ENCODE results near the gene SAMD3.
"Not testable (repeated sequence)": the region's sequence is repeated elsewhere in the genome, so short reads cannot be mapped to it uniquely, and the experiment has no call there.

SAMD3 gene

GRCh38 chr6:130173377-130174004 is 49.3 kb downstream of the SAMD3 start:
- DNase-seq, result not testable (repeated sequence)

- not testable (repeated sequence) for DNase-seq
Observed at GRCh38 chr6:130170160-130170559, 52.6 kb downstream of the SAMD3 start.

- DNase-seq, result no peak
Observed at GRCh38 chr6:130167655-130168054, 55.1 kb downstream of the SAMD3 start.

GRCh38 chr6:130164251-130164650 is 58.5 kb downstream of the SAMD3 start:
- DNase-seq, result no peak

GRCh38 chr6:130163266-130163665 is 59.5 kb downstream of the SAMD3 start:
- DNase-seq, result no peak

DNA sequence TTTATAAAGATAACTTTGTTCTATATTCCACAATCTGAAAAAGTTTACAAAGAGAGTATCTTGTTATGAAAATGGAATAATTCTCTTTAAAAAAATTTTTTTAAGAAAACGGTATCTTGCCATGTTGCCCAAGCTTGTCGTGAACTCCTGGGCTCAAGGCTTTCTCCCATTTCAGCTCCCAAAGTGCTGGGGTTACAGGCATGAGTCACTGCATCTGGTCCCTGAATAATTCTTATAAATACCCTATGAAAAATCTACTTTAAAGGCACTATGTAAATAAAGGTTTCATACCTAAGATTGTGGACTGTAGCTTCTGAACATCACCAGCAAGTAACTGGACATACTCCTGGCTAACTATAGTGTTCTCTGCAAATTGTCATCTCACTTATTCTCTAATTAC is 60.3 kb downstream of the SAMD3 start:
- no peak for DNase-seq

- no peak for DNase-seq
Observed at GRCh38 chr6:130161683-130162404, 60.9 kb downstream of the SAMD3 start.

DNA sequence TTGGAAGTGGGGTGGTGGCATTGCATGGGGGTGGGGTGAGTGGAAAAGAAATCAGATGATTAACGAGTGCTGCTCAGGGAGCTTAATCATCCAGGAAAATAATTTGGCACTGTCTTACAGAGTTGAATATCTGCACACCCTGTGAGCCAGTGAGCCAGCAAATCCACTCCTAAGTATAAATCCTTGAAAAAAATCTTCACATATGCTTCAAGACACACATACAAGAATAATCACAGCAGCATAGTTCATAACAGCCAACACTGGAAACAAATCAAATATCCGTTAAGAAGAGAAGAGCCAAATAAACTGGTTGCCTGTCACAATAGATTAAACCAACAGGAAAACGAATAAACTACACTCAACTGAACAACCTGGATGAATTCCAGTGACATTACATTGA is 62.8 kb downstream of the SAMD3 start:
- no peak for DNase-seq

DNA sequence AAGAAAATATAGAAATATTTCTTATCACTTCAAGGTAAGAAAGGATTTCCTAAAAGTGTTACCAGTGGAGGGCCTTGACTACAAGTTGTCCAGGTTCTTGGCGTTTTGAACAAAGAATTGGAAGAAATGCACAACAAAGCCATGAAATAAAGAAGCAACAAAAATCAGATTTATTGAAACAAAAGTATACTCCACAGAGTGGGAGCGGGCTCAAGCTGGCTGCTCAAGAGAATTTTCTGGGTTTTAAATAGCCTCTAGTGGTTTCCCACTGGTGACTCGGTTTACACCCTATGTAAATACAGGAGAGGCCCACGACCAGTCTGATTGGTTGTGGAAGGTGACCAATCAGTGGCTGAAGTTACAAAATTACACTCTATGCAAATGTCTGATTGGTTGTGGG is 64.2 kb downstream of the SAMD3 start:
- DNase-seq, result no peak

- no peak for DNase-seq
Observed at GRCh38 chr6:130158056-130158455, 64.7 kb downstream of the SAMD3 start.

GRCh38 chr6:130156908-130157307 is 65.8 kb downstream of the SAMD3 start:
- DNase-seq, result no peak

GRCh38 chr6:130152908-130153510 is 69.7 kb downstream of the SAMD3 start:
- no peak for DNase-seq

GRCh38 chr6:130150906-130151305 is 71.8 kb downstream of the SAMD3 start:
- no peak for DNase-seq

- DNase-seq, result not testable (repeated sequence)
Observed at GRCh38 chr6:130149016-130149415, 73.7 kb downstream of the SAMD3 start.

GRCh38 chr6:130148181-130148580 is 74.6 kb downstream of the SAMD3 start:
- no peak for DNase-seq

- no peak for DNase-seq
Observed at GRCh38 chr6:130147111-130147510, 75.6 kb downstream of the SAMD3 start.

- DNase-seq, result no peak
Observed at GRCh38 chr6:130143709-130144108, 79.0 kb downstream of the SAMD3 start.

- DNase-seq, result no peak
Observed at GRCh38 chr6:130140084-130140483, 82.7 kb downstream of the SAMD3 start.

GRCh38 chr6:130138909-130139242 is 83.9 kb downstream of the SAMD3 start:
- no peak for DNase-seq

DNA sequence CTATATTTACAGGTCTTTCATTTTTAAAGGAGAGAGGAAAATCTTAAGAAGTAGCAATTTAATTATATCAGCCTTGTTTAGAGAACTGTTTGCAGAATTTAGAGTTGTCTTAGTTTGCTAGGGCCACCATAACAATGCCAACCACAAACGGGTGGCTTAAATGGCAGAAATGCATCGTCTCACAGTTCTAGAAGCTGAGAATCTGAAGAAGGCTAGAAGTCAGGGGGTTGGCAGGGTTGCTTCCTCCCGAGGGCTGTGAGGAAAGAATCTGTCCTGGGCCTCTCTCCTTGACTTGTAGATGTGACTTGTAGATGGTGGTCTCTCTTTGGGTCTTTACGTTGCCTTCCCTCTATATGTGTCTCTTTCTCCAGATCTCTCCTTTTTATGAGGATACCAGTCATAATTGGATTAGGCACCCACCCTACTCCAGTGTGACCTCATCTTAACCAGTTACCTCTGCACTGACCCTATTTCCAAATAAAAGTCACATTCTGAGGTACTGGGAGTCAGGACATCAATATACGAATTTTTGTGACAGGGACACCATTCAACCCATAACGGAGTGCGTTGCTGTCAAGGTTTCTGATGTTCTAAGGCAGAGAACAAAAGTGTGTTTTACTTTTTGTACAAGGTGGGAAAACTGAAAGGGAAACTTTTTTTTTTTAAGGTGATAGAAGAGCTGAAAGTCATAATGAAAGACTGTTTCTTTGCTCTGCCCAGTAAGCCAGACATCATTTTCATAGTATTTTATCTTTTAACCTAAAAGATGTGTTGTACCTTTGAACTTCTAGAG is 84.4 kb downstream of the SAMD3 start:
- DNase-seq, result no peak

DNA sequence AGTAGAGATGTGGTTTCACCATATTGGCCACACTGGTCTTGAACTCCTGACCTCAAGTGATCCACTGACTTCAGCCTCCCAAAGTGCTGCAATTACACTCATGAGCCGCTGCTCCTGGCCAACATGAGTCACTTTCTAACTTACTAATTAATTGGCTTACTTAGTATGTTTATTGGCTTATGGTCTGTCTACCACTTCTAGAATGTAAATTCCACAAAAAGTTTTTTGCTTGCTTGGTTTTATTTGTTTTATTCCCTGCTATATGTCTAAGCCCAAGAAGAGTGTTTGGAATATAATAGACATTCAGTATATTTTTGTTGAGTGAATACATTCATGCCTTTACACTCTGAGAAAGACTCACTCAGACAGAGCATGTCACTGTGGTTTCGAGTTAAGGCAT is 86.0 kb downstream of the SAMD3 start:
- no peak for DNase-seq

GRCh38 chr6:130134582-130134981 is 88.2 kb downstream of the SAMD3 start:
- DNase-seq, result no peak

- no peak for DNase-seq
Observed at GRCh38 chr6:130132286-130132701, 90.5 kb downstream of the SAMD3 start.

Data from effector CD8-positive, alpha-beta T cell (primary cell).